Gastroesophageal sphincter (tissue), 3 donors: ENCODE results near the gene NPPB.
A peak's percentile ranks its signal among the peaks of the same experiment; 100 is the strongest.

Experiments
- CTCF ChIP-seq, 4 experiments: fragments of 200-600 bp in 2 of 4; fragments of 450-650 bp in 2 of 4; sonication (generic) in 1 of 4; IDR thresholded peaks; one replicate each; pipeline ENCODE4 v1.5.1; 2017 to 2019; ENCODE audit warnings: antibody characterized with exemption in 4 of 4, mild to moderate bottlenecking in 2 of 4, moderate library complexity in 2 of 4
- EP300 ChIP-seq: sonication (generic); formaldehyde crosslinking; IDR thresholded peaks from one replicate; pipeline ENCODE4 v1.6.1; 2017; ENCODE audit warnings: antibody characterized with exemption, mild to moderate bottlenecking
- POLR2A ChIP-seq, 2 donors: fragments of 450-650 bp; IDR thresholded peaks; one replicate each; pipeline ENCODE4 v1.6.1; 2017; ENCODE audit warnings: antibody characterized with exemption in 2 of 2, mild to moderate bottlenecking in 2 of 2, moderate library complexity in 1 of 2

DNA sequence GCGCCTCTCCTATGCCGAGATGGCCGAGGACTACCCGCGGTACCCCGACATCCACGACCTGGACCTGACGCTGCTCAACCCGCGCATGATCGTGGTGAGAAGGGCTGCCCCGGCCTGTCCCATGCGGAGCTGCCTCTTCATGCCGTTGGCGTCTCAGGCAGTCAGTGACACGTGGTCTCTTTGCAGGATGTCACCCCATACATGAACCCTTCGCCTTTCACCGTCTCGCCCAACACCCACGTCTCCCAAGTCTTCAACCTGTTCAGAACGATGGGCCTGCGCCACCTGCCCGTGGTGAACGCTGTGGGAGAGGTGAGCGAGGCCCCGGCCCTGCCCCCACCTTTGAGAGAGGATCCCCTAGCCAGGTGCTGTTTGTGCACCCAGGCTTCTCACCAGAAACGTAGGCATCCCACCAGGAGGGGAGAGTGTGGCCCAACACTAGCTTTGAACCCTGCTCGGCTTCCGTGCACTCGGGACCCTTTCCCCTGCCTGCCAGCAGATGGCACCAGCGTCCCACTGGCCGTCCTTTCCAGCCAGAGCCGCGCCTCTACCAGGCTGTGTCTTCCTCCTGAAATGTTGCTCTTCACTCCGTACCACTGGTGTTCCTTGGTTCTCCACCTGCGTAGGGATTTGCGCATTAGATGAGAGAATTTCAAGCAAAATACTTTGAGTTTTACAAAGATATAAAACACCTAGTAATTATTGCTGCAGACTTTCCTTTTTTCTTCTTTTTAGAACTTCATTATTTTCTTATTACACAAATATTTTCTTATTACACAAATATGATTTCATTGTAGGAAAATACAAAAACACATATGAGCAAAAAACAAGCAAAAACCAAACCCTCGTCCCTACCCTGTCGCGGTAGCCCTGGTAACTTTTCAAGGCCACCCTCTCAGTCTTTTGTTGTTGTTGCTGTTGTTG lies 20.1 kb downstream of the NPPB start:
- TF ChIP-seq CTCF (IDR thresholded peaks at IDR 0.05) (peak in 3 of 4 experiments; percentile 88 to 99 (median 92)), POLR2A (IDR thresholded peaks at IDR 0.05) (no peak), EP300 (no peak)
